A549 (cell line): ENCODE measurements around the gene IFFO2. TPM values are rescaled to one million over a fixed set of nuclear protein-coding genes. Genes with fewer than 3 reads are reported as not detected.
A peak's percentile ranks its signal among the peaks of the same experiment; 100 is the strongest.

Source experiments
- ATAC-seq, 2 experiments: fragments of 200-7000 bp in 1 of 2; fragments of >200 bp in 1 of 2; cut with Nextera tagmentation in 1 of 2; cut with Tn5 transposase in 1 of 2; 3 replicates each; pipeline versions ENCODE4 v1.8.0 to v1.9.1; 2018 to 2020; ENCODE audit warnings: mild to moderate bottlenecking in 1 of 2, moderate library complexity in 1 of 2
- CTCF ChIA-PET: fragments of 300-600 bp; sonication (Branson Sonifier 250); formaldehyde crosslinking; extraction: SDS; loops from one replicate; lab custom pipeline; 2021; ENCODE audit warnings: antibody characterized with exemption, inconsistent platforms; lab: Yijun Ruan, JAX
- POLR2A ChIA-PET: fragments of 350-600 bp; formaldehyde crosslinking; extraction: SDS; loops from one replicate; lab custom pipeline; 2021; ENCODE audit warnings: antibody characterized with exemption, inconsistent platforms; lab: Yijun Ruan, JAX
- DNase-seq, 2 experiments: peaks; one replicate each; pipeline versions ENCODE4 v3.0.0 to v3.0.0-alpha.2; 2011 to 2016; ENCODE audit warnings: low read depth in 1 of 2, low spot score in 1 of 2
- FAIRE-seq: peaks from 2 replicates; lab custom pipeline; 2011; peaks lifted over from hg19 to GRCh38; lab: Jason Lieb, UNC
- H3K27ac ChIP-seq, 2 experiments: fragments of >200 bp; sonication (Bioruptor Twin); formaldehyde crosslinking; 3 replicates each; pipeline ENCODE4 v1.5.1; 2016 to 2017
- H3K4me1 ChIP-seq: fragments of >200 bp; sonication (Bioruptor Twin); formaldehyde crosslinking; 3 replicates; pipeline ENCODE4 v1.6.1; 2016
- H3K4me2 ChIP-seq: fragments of >200 bp; sonication (Bioruptor Twin); formaldehyde crosslinking; 3 replicates; pipeline ENCODE4 v1.6.1; 2016
- H3K4me3 ChIP-seq: fragments of >200 bp; sonication (Bioruptor Twin); formaldehyde crosslinking; 3 replicates; pipeline ENCODE4 v1.5.1; 2016
- H3K9me3 ChIP-seq: fragments of >200 bp; sonication (Bioruptor Twin); formaldehyde crosslinking; 3 replicates; pipeline ENCODE4 v1.6.1; 2016
- BHLHE40 ChIP-seq: IDR thresholded peaks from 2 replicates; pipeline ENCODE4 v1.6.1; 2012; ENCODE audit warnings: low read depth, low read length, inconsistent platforms
- CBX2 ChIP-seq: fragments of 200-600 bp; sonication (generic); IDR thresholded peaks from 2 replicates; pipeline ENCODE4 v1.6.1; 2016; ENCODE audit warnings: low read depth, mild to moderate bottlenecking, borderline replicate concordance
- EHMT2 ChIP-seq: fragments of 200-600 bp; sonication (generic); IDR thresholded peaks from 2 replicates; pipeline ENCODE4 v1.6.1; 2016; ENCODE audit warnings: antibody characterized with exemption, low read depth, mild to moderate bottlenecking, moderate library complexity
- ESRRA ChIP-seq: fragments of 150-350 bp; IDR thresholded peaks from 2 replicates; pipeline ENCODE4 v1.6.1; 2014; ENCODE audit warnings: mild to moderate bottlenecking, low read length, borderline replicate concordance
- HOXA7 ChIP-seq: fragments of 250-450 bp; sonication (Bioruptor Pico); IDR thresholded peaks from 2 replicates; pipeline ENCODE4 v1.5.0; 2020; ENCODE audit warnings: mild to moderate bottlenecking, moderate library complexity
- HOXB13 ChIP-seq: fragments of 250-450 bp; sonication (Bioruptor Pico); IDR thresholded peaks from 2 replicates; pipeline ENCODE4 v1.5.0; 2020; ENCODE audit warnings: low read depth, mild to moderate bottlenecking, moderate library complexity
- HOXB5 ChIP-seq: fragments of 250-450 bp; sonication (Bioruptor Pico); IDR thresholded peaks from 2 replicates; pipeline ENCODE4 v1.5.0; 2020; ENCODE audit warnings: mild to moderate bottlenecking, moderate library complexity
- JUN ChIP-seq, 2 experiments: fragments of >200 bp; sonication (Bioruptor Twin); formaldehyde crosslinking; IDR thresholded peaks; 2 replicates in 1 of 2; 3 replicates in 1 of 2; pipeline ENCODE4 v1.6.1; 2016 to 2017
- JUNB ChIP-seq: fragments of >200 bp; sonication (Bioruptor Twin); formaldehyde crosslinking; IDR thresholded peaks from 2 replicates; pipeline ENCODE4 v1.6.1; 2016
- KDM1A ChIP-seq: fragments of 200-600 bp; sonication (generic); IDR thresholded peaks from 2 replicates; pipeline ENCODE4 v1.6.1; 2016; ENCODE audit warnings: low read depth, mild to moderate bottlenecking
- PHF8 ChIP-seq: fragments of 200-600 bp; sonication (generic); IDR thresholded peaks from 2 replicates; pipeline ENCODE4 v1.6.1; 2016; ENCODE audit warnings: low read depth, mild to moderate bottlenecking, antibody characterized with exemption, moderate library complexity, borderline replicate concordance
- POLR2A ChIP-seq: IDR thresholded peaks from 2 replicates; pipeline ENCODE4 v1.6.1; 2012; ENCODE audit warnings: mild to moderate bottlenecking, low read length
- RAD21 ChIP-seq, 2 experiments: fragments of >200 bp in 1 of 2; sonication (Bioruptor Twin) in 1 of 2; formaldehyde crosslinking in 1 of 2; IDR thresholded peaks in 1 of 2; conservative IDR thresholded peaks in 1 of 2; 2 replicates in 1 of 2; 3 replicates in 1 of 2; pipeline ENCODE4 v1.6.1; 2012 to 2018; ENCODE audit warnings: inconsistent platforms in 1 of 2
- RARB ChIP-seq: fragments of 250-450 bp; sonication (Bioruptor Pico); IDR thresholded peaks from 2 replicates; pipeline ENCODE4 v1.8.0; 2021; ENCODE audit warnings: mild to moderate bottlenecking, moderate library complexity
- RCOR1 ChIP-seq: fragments of 150-350 bp; IDR thresholded peaks from 2 replicates; pipeline ENCODE4 v1.6.1; 2014; ENCODE audit warnings: antibody characterized with exemption, low read length, low read depth
- RFX5 ChIP-seq: fragments of 450-650 bp; IDR thresholded peaks from 2 replicates; pipeline ENCODE4 v1.7.1; 2014; ENCODE audit warnings: antibody characterized with exemption, mild to moderate bottlenecking, moderate library complexity
- ZNF302 ChIP-seq: fragments of 250-450 bp; sonication (Bioruptor Pico); IDR thresholded peaks from 2 replicates; pipeline ENCODE4 v1.9.0; 2021; ENCODE audit warnings: inconsistent platforms, mild to moderate bottlenecking, moderate library complexity
- WGBS: methylation state at CpG from one replicate; pipeline ENCODE4 v1.1.6; 2017; ENCODE audit errors: missing lambda C conversion rate; 5-methylcytosine and 5-hydroxymethylcytosine counted together
- polyA minus RNA-seq: library from RNA; depleted of rRNA, polyadenylated mRNA; stranded (reverse); fragments of >200 nt; gene quantifications from 2 replicates; pipeline ENCODE4 v1.2.3, GENCODE V29; 2011; rRNA and poly(A)+ RNA removed
- polyA plus RNA-seq, 4 experiments: library from polyadenylated mRNA; depleted of rRNA in 3 of 4; stranded (reverse); fragments of >200 nt; fragmentation: RNase III in 1 of 4; extraction: RNeasy Plus Mini Kit Qiagen cat#74134 plus additional on column Dnase treatment in 1 of 4; gene quantifications; 2 replicates in 3 of 4; 3 replicates in 1 of 4; pipeline ENCODE4 v1.2.3, GENCODE V29; 2011 to 2017
- TF ChIP-seq, protein P1 (sequence below): fragments of 250-450 bp; sonication (Bioruptor Pico); IDR thresholded peaks from 2 replicates; pipeline ENCODE4 v1.5.0; 2021; ENCODE audit warnings: mild to moderate bottlenecking, moderate library complexity, borderline replicate concordance
- TF ChIP-seq, protein P2 (sequence below): fragments of >200 bp; sonication (Bioruptor Twin); formaldehyde crosslinking; IDR thresholded peaks from 3 replicates; pipeline ENCODE4 v1.6.1; 2016
- TF ChIP-seq, protein P3 (sequence below): fragments of 200-600 bp; sonication (generic); IDR thresholded peaks from 2 replicates; pipeline ENCODE4 v1.6.1; 2016; ENCODE audit warnings: antibody characterized with exemption, mild to moderate bottlenecking, moderate library complexity
- TF ChIP-seq, protein P4 (sequence below): IDR thresholded peaks from 2 replicates; pipeline ENCODE4 v1.6.1; 2012

The IFFO2 gene
- polyA plus RNA-seq (2011; rRNA removed) (23.0 and 24.3 TPM in 2 replicates), polyA plus RNA-seq (2017; fragmentation: RNase III; extraction: RNeasy Plus Mini Kit Qiagen cat#74134 plus additional on column Dnase treatment) (50.1 to 57.5 TPM (median 53.9 TPM) in 3 replicates), polyA minus RNA-seq (24.2 and 31.1 TPM in 2 replicates)
- polyA plus RNA-seq (2012; cell fraction: cytosol; rRNA removed): 43.9 and 44.0 TPM in 2 replicates
- 93.7 and 96.0 TPM in 2 replicates for polyA plus RNA-seq (2012; cell fraction: nucleus; rRNA removed)

DNA sequence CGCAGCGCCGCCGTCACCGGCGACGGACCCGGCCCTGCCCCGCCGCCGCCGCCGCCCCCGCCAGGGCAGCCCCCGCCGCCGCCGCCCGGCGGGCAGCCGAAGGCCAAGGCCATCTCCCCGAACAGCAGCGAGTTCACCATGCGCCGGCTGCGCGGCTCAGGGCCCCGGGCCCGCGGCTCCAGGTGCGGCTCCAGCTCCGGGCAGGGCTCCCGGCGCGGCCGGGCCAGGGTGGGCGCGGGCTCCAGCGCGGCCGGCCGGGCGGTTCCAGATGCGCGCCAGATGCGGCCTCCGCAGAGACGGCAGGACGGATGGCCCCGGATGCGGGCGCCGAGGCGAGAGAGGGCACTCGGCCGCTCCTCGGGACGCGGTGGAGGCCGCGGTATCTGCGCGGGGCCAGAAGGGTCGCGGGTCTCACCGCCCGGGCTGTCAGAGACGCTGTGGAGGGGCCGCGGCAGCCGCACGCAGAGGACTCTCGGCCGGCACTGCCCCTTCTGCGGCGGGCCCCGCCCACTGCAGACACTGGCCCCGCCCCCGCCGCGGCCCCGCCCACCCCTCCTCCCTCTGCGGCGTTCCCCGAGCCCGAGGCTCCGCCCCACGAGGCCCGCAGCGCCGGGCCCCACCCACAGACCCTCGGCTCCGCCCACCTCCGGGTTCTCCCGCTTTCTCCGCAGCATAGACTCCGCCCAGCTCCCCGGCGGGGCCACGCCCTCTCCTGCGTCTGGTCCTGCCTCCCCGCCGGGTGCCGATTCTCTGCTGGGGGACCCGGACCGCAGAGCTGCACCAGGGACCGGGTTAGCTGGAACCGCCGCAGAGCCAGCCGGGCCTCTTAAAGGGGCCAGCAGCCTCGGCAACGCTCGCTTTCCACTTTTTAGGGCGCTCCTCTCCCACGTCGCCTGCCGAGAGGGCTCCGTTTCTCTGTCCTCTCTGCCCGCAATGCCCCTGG, at the start of gene IFFO2:
TSS of gene IFFO2 (minus strand) at position 484 of the 943 bp plus-strand sequence. CDS start at position 140, 344 bp downstream.
- CTCF ChIA-PET: interaction anchor here (0.8 to 2.6 kb wide), 15 partner anchors 11 to 134 kb away, joined by 3 to 10 read pairs (median 5); no protein-coding TSS in a partner anchor
- no peak for FAIRE-seq
- H3K9me3 ChIP-seq: no peaks in the 10 kb centered on the region
- peak within 1 kb of the TSS; percentile 85 to 96 for H3K27ac ChIP-seq
- H3K4me3 ChIP-seq: peak within 1 kb of the TSS; percentile 91
- TF ChIP-seq POLR2A (peak; percentile 92), JUN (IDR thresholded peaks at IDR 0.05) (peak; percentile 36 to 84; a peak in 2 of 5 replicates), PHF8 (peak; percentile 16; the same call in 1 of the 2 replicates), HOXB13 (CRISPR knock-in tag) (no peak)
- TF ChIP-seq, protein P1, sequence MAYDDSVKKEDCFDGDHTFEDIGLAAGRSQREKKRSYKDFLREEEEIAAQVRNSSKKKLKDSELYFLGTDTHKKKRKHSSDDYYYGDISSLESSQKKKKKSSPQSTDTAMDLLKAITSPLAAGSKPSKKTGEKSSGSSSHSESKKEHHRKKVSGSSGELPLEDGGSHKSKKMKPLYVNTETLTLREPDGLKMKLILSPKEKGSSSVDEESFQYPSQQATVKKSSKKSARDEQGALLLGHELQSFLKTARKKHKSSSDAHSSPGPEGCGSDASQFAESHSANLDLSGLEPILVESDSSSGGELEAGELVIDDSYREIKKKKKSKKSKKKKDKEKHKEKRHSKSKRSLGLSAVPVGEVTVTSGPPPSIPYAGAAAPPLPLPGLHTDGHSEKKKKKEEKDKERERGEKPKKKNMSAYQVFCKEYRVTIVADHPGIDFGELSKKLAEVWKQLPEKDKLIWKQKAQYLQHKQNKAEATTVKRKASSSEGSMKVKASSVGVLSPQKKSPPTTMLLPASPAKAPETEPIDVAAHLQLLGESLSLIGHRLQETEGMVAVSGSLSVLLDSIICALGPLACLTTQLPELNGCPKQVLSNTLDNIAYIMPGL (CRISPR knock-in tag): no peak
- TF ChIP-seq, protein P2, sequence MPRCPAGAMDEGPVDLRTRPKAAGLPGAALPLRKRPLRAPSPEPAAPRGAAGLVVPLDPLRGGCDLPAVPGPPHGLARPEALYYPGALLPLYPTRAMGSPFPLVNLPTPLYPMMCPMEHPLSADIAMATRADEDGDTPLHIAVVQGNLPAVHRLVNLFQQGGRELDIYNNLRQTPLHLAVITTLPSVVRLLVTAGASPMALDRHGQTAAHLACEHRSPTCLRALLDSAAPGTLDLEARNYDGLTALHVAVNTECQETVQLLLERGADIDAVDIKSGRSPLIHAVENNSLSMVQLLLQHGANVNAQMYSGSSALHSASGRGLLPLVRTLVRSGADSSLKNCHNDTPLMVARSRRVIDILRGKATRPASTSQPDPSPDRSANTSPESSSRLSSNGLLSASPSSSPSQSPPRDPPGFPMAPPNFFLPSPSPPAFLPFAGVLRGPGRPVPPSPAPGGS: peak; percentile 49; the same call in 1 of the 3 replicates
- TF ChIP-seq, all 56 proteins: peak for 4
- peak within 1 kb of the TSS; percentile 93 for H3K4me2 ChIP-seq
- POLR2A ChIA-PET: interaction anchor here (0.6 to 1.3 kb wide), 8 partner anchors 11 to 295 kb away, joined by 3 to 5 read pairs (median 4); partner anchors contain the start of genes EMC1 and MRTO4
- peaks cover 37% of the 10 kb centered on the region for H3K4me1 ChIP-seq
- peak; percentile 74 to 88 for ATAC-seq
- 0% methylated on average over 1 of the region's 119 CpGs for WGBS
- DNase-seq: peak; percentile 87 to 92

DNA sequence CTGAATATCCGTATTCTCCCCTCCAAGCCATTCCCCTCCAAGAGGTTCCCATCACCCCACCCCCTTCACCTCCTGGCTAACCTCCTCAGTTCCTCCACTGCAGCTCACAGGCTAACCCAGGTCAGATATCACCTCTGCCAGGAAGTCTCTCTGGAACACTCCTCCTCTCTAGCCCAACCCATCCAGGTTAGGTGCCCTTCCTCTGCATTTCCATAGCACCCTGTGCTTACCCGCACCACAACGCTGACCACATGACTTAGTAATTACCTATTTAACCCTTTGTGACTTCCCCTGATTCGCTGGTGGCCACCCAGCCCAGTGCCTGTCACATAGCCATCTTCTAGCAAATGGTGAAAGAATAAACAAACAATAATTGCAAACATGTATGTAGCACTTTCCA, 49.5 kb upstream of the IFFO2 start:
- CTCF ChIA-PET: no interaction called here
- Histone ChIP-seq H3K4me1 (peaks cover 52% of the 10 kb centered on the region), H3K9me3 (peaks cover 11% of the 10 kb centered on the region), H3K4me3 (no peak overlapping the region), H3K27ac (peak overlapping the region; percentile 97 to 100; a peak in 5 of 6 replicates), H3K4me2 (peak overlapping the region; percentile 66; the same call in 2 of the 3 replicates)
- FAIRE-seq: no peak
- no peak for ATAC-seq
- 57% methylated on average over 4 of the region's 4 CpGs for WGBS
- POLR2A ChIA-PET: no interaction called here
- peak in 1 of 2 experiments; percentile 36 for DNase-seq
- TF ChIP-seq, protein P1 (CRISPR knock-in tag): no peak
- TF ChIP-seq HOXB5 (CRISPR knock-in tag) (no peak), RAD21 (conservative IDR thresholded peaks at IDR 0.05 in 1 of 2, IDR thresholded peaks at IDR 0.05 in 1 of 2) (no peak), ZNF302 (no peak), ESRRA (no peak), RFX5 (no peak), HOXA7 (CRISPR knock-in tag) (no peak), CBX2 (no peak), JUNB (no peak), BHLHE40 (no peak), RCOR1 (no peak), KDM1A (no peak), EHMT2 (no peak), JUN (IDR thresholded peaks at IDR 0.05) (no peak), RARB (CRISPR knock-in tag) (no peak)
- TF ChIP-seq, protein P3, sequence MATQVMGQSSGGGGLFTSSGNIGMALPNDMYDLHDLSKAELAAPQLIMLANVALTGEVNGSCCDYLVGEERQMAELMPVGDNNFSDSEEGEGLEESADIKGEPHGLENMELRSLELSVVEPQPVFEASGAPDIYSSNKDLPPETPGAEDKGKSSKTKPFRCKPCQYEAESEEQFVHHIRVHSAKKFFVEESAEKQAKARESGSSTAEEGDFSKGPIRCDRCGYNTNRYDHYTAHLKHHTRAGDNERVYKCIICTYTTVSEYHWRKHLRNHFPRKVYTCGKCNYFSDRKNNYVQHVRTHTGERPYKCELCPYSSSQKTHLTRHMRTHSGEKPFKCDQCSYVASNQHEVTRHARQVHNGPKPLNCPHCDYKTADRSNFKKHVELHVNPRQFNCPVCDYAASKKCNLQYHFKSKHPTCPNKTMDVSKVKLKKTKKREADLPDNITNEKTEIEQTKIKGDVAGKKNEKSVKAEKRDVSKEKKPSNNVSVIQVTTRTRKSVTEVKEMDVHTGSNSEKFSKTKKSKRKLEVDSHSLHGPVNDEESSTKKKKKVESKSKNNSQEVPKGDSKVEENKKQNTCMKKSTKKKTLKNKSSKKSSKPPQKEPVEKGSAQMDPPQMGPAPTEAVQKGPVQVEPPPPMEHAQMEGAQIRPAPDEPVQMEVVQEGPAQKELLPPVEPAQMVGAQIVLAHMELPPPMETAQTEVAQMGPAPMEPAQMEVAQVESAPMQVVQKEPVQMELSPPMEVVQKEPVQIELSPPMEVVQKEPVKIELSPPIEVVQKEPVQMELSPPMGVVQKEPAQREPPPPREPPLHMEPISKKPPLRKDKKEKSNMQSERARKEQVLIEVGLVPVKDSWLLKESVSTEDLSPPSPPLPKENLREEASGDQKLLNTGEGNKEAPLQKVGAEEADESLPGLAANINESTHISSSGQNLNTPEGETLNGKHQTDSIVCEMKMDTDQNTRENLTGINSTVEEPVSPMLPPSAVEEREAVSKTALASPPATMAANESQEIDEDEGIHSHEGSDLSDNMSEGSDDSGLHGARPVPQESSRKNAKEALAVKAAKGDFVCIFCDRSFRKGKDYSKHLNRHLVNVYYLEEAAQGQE: no peak
- TF ChIP-seq, protein P4, sequence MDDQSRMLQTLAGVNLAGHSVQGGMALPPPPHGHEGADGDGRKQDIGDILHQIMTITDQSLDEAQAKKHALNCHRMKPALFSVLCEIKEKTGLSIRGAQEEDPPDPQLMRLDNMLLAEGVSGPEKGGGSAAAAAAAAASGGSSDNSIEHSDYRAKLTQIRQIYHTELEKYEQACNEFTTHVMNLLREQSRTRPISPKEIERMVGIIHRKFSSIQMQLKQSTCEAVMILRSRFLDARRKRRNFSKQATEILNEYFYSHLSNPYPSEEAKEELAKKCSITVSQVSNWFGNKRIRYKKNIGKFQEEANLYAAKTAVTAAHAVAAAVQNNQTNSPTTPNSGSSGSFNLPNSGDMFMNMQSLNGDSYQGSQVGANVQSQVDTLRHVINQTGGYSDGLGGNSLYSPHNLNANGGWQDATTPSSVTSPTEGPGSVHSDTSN: no peak
